ENCODE results near the gene PTGES.

The PTGES gene

GRCh38 chr9:129775448-129775798, 22.6 kb upstream of the PTGES start:
- no peak for TF ChIP-seq CTCF (IDR thresholded peaks at IDR 0.05; ENCODE audit: low read depth, low read length)
- H3K9me3 ChIP-seq (ENCODE audit: severe bottlenecking), result no peaks in the 10 kb centered on the region
- no peaks in the 10 kb centered on the region for H3K36me3 ChIP-seq
- H3K27me3 ChIP-seq (ENCODE audit: insufficient read depth, low read depth, severe bottlenecking), result no peaks in the 10 kb centered on the region
- DNase-seq, result no peak
- no peak overlapping the region for H3K27ac ChIP-seq
- no peak overlapping the region for H3K4me3 ChIP-seq (ENCODE audit: low read depth, low read length)

- Histone ChIP-seq H3K27ac (no peak overlapping the region), H3K36me3 (no peaks in the 10 kb centered on the region), H3K4me3 (ENCODE audit: low read depth, low read length) (no peak overlapping the region), H3K27me3 (ENCODE audit: insufficient read depth, low read depth, severe bottlenecking) (no peaks in the 10 kb centered on the region), H3K9me3 (ENCODE audit: severe bottlenecking) (no peaks in the 10 kb centered on the region)
- DNase-seq, result no peak
- no peak for TF ChIP-seq CTCF (IDR thresholded peaks at IDR 0.05; ENCODE audit: low read depth, low read length)
These were observed 22.1 kb upstream of the PTGES start for GRCh38 chr9:129774791-129775447.

GRCh38 chr9:129773262-129774048, 20.6 kb upstream of the PTGES start:
- no peaks in the 10 kb centered on the region for H3K27me3 ChIP-seq (ENCODE audit: insufficient read depth, low read depth, severe bottlenecking)
- no peaks in the 10 kb centered on the region for H3K9me3 ChIP-seq (ENCODE audit: severe bottlenecking)
- DNase-seq, result no peak
- H3K27ac ChIP-seq, result no peak overlapping the region
- H3K4me3 ChIP-seq (ENCODE audit: low read depth, low read length), result no peak overlapping the region
- H3K36me3 ChIP-seq, result no peaks in the 10 kb centered on the region
- TF ChIP-seq CTCF (IDR thresholded peaks at IDR 0.05; ENCODE audit: low read depth, low read length), result no peak

GRCh38 chr9:129770741-129771140, 17.9 kb upstream of the PTGES start:
- H3K36me3 ChIP-seq, result no peaks in the 10 kb centered on the region
- no peaks in the 10 kb centered on the region for H3K27me3 ChIP-seq (ENCODE audit: insufficient read depth, low read depth, severe bottlenecking)
- no peak for DNase-seq
- TF ChIP-seq CTCF (IDR thresholded peaks at IDR 0.05; ENCODE audit: low read depth, low read length), result no peak
- H3K4me3 ChIP-seq (ENCODE audit: low read depth, low read length), result no peak overlapping the region
- H3K27ac ChIP-seq, result no peak overlapping the region
- H3K9me3 ChIP-seq (ENCODE audit: severe bottlenecking), result no peaks in the 10 kb centered on the region

- no peaks in the 10 kb centered on the region for H3K9me3 ChIP-seq (ENCODE audit: severe bottlenecking)
- H3K4me3 ChIP-seq (ENCODE audit: low read depth, low read length), result no peak overlapping the region
- H3K36me3 ChIP-seq, result no peaks in the 10 kb centered on the region
- no peaks in the 10 kb centered on the region for H3K27me3 ChIP-seq (ENCODE audit: insufficient read depth, low read depth, severe bottlenecking)
- TF ChIP-seq CTCF (IDR thresholded peaks at IDR 0.05; ENCODE audit: low read depth, low read length), result no peak
- DNase-seq, result no peak
- no peak overlapping the region for H3K27ac ChIP-seq
These were observed 16.8 kb upstream of the PTGES start for GRCh38 chr9:129769669-129770068.

Measured in WERI-Rb-1 (cell line).